ENCODE results near the gene FIP1L1.

DNA sequence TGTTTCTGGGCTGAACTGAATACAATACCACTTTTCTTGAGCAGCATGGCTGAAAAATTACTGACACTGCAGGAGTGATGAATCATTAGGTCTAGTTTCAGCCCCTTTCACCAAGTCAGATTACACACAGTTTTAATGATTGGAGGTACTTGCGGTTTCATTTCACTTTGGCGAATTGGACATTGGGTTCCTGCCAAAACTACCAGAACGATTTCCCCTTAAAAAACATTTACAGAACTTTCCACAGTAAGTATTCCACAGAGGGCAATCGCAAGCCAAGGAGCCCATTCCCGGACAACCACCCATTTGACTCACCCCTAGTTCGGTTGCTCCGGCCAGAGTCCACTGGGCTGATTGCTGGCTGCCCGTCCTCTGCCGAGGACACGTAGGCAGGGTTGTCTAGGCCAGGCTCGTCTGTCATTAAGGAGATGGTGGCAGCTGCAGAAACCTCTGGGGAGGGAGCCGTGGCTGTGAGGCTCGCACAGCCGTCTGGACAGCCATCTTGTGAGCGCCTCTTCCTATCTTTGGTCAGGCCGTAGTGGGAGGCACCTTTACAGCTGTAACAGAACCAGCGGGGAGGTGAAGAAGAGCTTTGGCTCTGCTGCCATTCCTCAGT, 130.3 kb downstream of the FIP1L1 start:
- TF ChIP-seq POLR2A (IDR thresholded peaks at IDR 0.05; ENCODE audit: low read depth, low read length): no peak
- TF ChIP-seq POLR2AphosphoS5 (IDR thresholded peaks at IDR 0.05; ENCODE audit: low read depth, low read length): no peak
- TF ChIP-seq SPI1 (IDR thresholded peaks at IDR 0.05; ENCODE audit: low read depth, low read length): no peak
- TF ChIP-seq TAF1 (IDR thresholded peaks at IDR 0.05; ENCODE audit: low read depth, low read length): no peak
- TF ChIP-seq POU2F2 (IDR thresholded peaks at IDR 0.05; ENCODE audit: low read depth, low read length): no peak
- no peak for TF ChIP-seq PAX5 (IDR thresholded peaks at IDR 0.05; ENCODE audit: insufficient read depth, low read length, severe bottlenecking)
